ENCODE measurements around the gene LRRC8D.

Gene LRRC8D

GRCh38 chr1:89843273-89844130 is 22.7 kb downstream of the LRRC8D start:
- H3K4me1 ChIP-seq (ENCODE audit: insufficient read depth, low read length, poor library complexity, severe bottlenecking), result peaks cover 69% of the 10 kb centered on the region
- no peaks in the 10 kb centered on the region for H3K27me3 ChIP-seq (ENCODE audit: insufficient read depth, low read length, poor library complexity, severe bottlenecking)
- peak overlapping the region; percentile 86 for H2AFZ ChIP-seq (ENCODE audit: low read length)
- peaks cover 9% of the 10 kb centered on the region; the same call in 1 of the 2 replicates for H3K36me3 ChIP-seq (ENCODE audit: insufficient read depth, low read length)
- peak overlapping the region; percentile 84 for H3K4me2 ChIP-seq (ENCODE audit: low read depth, low read length, poor library complexity, severe bottlenecking)
- peak overlapping the region; percentile 73 for H3K4me3 ChIP-seq (ENCODE audit: low read length, poor library complexity, severe bottlenecking)
- H3F3A ChIP-seq (ENCODE audit: low read depth), result no peaks in the 10 kb centered on the region
- peaks cover 18% of the 10 kb centered on the region for H4K20me1 ChIP-seq (ENCODE audit: insufficient read depth, low read length, poor library complexity, severe bottlenecking)
- H3K9me3 ChIP-seq (ENCODE audit: insufficient read depth, low read depth, low read length), result no peaks in the 10 kb centered on the region
- TF ChIP-seq CTCF (conservative IDR thresholded peaks at IDR 0.05; ENCODE audit: low read length) (peak; percentile 64), EZH2phosphoT487 (IDR thresholded peaks at IDR 0.05; ENCODE audit: borderline replicate concordance) (no peak)
- H3K9ac ChIP-seq (ENCODE audit: low read depth, low read length, poor library complexity, severe bottlenecking), result peak overlapping the region; percentile 75
- H3K79me2 ChIP-seq (ENCODE audit: insufficient read depth, low read length), result peaks cover 90% of the 10 kb centered on the region
- H3K9me2 ChIP-seq (replicated peaks; ENCODE audit: low read depth, low read length), result no peaks in the 10 kb centered on the region

- TF ChIP-seq CTCF (conservative IDR thresholded peaks at IDR 0.05; ENCODE audit: low read length) (no peak), EZH2phosphoT487 (IDR thresholded peaks at IDR 0.05; ENCODE audit: borderline replicate concordance) (no peak)
- Histone ChIP-seq H3K4me2 (ENCODE audit: low read depth, low read length, poor library complexity, severe bottlenecking) (peak overlapping the region; percentile 84), H3F3A (ENCODE audit: low read depth) (no peaks in the 10 kb centered on the region), H3K9ac (ENCODE audit: low read depth, low read length, poor library complexity, severe bottlenecking) (peak overlapping the region; percentile 75), H3K79me2 (ENCODE audit: insufficient read depth, low read length) (peaks cover 89% of the 10 kb centered on the region), H3K36me3 (ENCODE audit: insufficient read depth, low read length) (peaks cover 12% of the 10 kb centered on the region; the same call in 1 of the 2 replicates), H3K9me3 (ENCODE audit: insufficient read depth, low read depth, low read length) (no peaks in the 10 kb centered on the region), H2AFZ (ENCODE audit: low read length) (no peak overlapping the region), H3K9me2 (replicated peaks; ENCODE audit: low read depth, low read length) (no peaks in the 10 kb centered on the region), H3K27me3 (ENCODE audit: insufficient read depth, low read length, poor library complexity, severe bottlenecking) (no peaks in the 10 kb centered on the region), H3K4me1 (ENCODE audit: insufficient read depth, low read length, poor library complexity, severe bottlenecking) (peaks cover 63% of the 10 kb centered on the region), H4K20me1 (ENCODE audit: insufficient read depth, low read length, poor library complexity, severe bottlenecking) (peaks cover 13% of the 10 kb centered on the region), H3K4me3 (ENCODE audit: low read length, poor library complexity, severe bottlenecking) (peak overlapping the region; percentile 73)
Observed at GRCh38 chr1:89844241-89844807, 23.5 kb downstream of the LRRC8D start.

- Histone ChIP-seq H4K20me1 (ENCODE audit: insufficient read depth, low read length, poor library complexity, severe bottlenecking) (peaks cover 12% of the 10 kb centered on the region), H3K9ac (ENCODE audit: low read depth, low read length, poor library complexity, severe bottlenecking) (peak overlapping the region; percentile 75), H2AFZ (ENCODE audit: low read length) (no peak overlapping the region), H3K9me2 (replicated peaks; ENCODE audit: low read depth, low read length) (no peaks in the 10 kb centered on the region), H3K27me3 (ENCODE audit: insufficient read depth, low read length, poor library complexity, severe bottlenecking) (no peaks in the 10 kb centered on the region), H3K36me3 (ENCODE audit: insufficient read depth, low read length) (peaks cover 12% of the 10 kb centered on the region; the same call in 1 of the 2 replicates), H3K4me3 (ENCODE audit: low read length, poor library complexity, severe bottlenecking) (peak overlapping the region; percentile 73), H3F3A (ENCODE audit: low read depth) (no peaks in the 10 kb centered on the region), H3K4me1 (ENCODE audit: insufficient read depth, low read length, poor library complexity, severe bottlenecking) (peaks cover 62% of the 10 kb centered on the region), H3K9me3 (ENCODE audit: insufficient read depth, low read depth, low read length) (no peaks in the 10 kb centered on the region), H3K79me2 (ENCODE audit: insufficient read depth, low read length) (peaks cover 89% of the 10 kb centered on the region), H3K4me2 (ENCODE audit: low read depth, low read length, poor library complexity, severe bottlenecking) (peak overlapping the region; percentile 84)
- TF ChIP-seq CTCF (conservative IDR thresholded peaks at IDR 0.05; ENCODE audit: low read length), result no peak
- TF ChIP-seq EZH2phosphoT487 (IDR thresholded peaks at IDR 0.05; ENCODE audit: borderline replicate concordance), result no peak
Observed at GRCh38 chr1:89844860-89845259, 24.0 kb downstream of the LRRC8D start.
